Mucosa of rectum (tissue), 2 donors: ENCODE data around the gene EPB41.

ENCODE experiments used
- H3K27ac ChIP-seq, 2 donors: one replicate each; pipeline ENCODE4 v1.7.0; 2013; ENCODE audit warnings: inconsistent platforms in 2 of 2, low read depth in 2 of 2, low read length in 2 of 2
- H3K27me3 ChIP-seq, 2 donors: one replicate each; pipeline ENCODE4 v1.7.0; 2013; ENCODE audit warnings: low read length in 2 of 2; ENCODE audit not compliant: control insufficient read depth in 2 of 2, insufficient read depth in 2 of 2
- H3K36me3 ChIP-seq, 2 donors: one replicate each; pipeline ENCODE4 v1.7.0; 2013; ENCODE audit warnings: low read length in 2 of 2; ENCODE audit not compliant: control insufficient read depth in 2 of 2, insufficient read depth in 2 of 2
- H3K4me1 ChIP-seq, 2 donors: one replicate each; pipeline ENCODE4 v1.7.0; 2013; ENCODE audit warnings: low read length in 2 of 2, mild to moderate bottlenecking in 1 of 2; ENCODE audit not compliant: control insufficient read depth in 2 of 2, insufficient read depth in 2 of 2
- H3K4me3 ChIP-seq, 2 donors: one replicate each; pipeline ENCODE4 v1.7.0; 2013; ENCODE audit warnings: low read length in 2 of 2
- H3K9ac ChIP-seq, 2 donors: one replicate each; pipeline ENCODE4 v1.7.0; 2013; ENCODE audit warnings: low read length in 2 of 2, low read depth in 1 of 2, mild to moderate bottlenecking in 1 of 2
- H3K9me3 ChIP-seq, 2 donors: one replicate each; pipeline ENCODE4 v1.7.0; 2013; ENCODE audit warnings: low read length in 2 of 2; ENCODE audit not compliant: control insufficient read depth in 2 of 2
- donor health status: healthy.
- donor health status: Normal muscosa, but diverticular disease.

Gene EPB41

DNA sequence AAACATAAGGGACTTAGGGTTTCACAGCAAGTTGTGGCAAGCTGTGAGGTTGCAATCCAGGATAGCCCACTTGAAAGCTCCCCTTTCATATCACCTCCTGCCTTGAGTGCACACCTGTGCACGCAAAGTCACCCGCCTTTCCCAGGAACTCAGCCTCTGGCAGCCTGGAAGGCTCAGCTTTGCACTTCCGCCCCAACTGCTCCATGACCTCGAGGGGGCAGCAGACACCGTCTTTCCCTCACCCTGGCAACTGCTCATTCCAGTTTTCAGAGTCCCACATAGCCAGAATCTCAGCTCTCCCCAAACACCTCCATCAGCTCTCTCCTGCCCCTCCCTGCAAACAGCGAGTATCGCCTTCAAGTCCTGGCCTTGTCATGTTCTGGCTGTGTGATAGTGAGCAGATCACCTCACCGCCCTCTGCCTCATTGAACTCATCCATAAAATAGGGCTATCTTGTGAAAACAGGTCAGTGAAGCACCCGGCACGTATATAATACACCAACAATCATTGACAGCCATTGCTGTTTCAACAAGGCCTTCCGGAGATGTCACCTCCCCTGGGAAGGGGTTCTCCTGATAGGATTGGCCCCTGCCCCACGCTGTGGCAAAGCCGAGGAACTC is 32.2 kb upstream of the EPB41 start:
- Histone ChIP-seq H3K27ac (no peak overlapping the region), H3K27me3 (no peaks in the 10 kb centered on the region), H3K4me1 (peaks cover 15 to 22% of the 10 kb centered on the region in 2 donors), H3K4me3 (no peak overlapping the region), H3K9ac (peak overlapping the region in 1 of 2 donors; percentile 16), H3K9me3 (no peaks in the 10 kb centered on the region), H3K36me3 (no peaks in the 10 kb centered on the region)

DNA sequence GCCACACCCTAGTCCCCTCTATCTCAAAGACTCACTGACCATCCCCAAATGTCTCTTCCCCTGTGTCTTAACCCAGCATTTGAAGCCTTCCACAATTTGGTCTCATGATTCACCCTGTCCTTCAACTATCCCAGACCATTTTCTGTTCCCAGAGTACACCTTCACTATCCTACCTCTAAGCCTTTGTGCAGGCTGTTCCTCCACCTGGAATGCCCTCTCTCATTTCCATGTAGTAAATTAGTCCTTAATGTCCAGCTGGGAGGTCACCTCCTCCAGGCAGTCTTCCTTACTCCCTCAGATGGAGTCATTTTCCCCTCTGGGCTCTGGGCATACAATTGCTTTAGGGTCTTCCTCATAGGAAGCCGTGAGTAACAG is 31.1 kb upstream of the EPB41 start:
- Histone ChIP-seq H3K9ac (no peak overlapping the region), H3K9me3 (no peaks in the 10 kb centered on the region), H3K4me1 (peaks cover 18 to 29% of the 10 kb centered on the region in 2 donors), H3K27ac (no peak overlapping the region), H3K36me3 (no peaks in the 10 kb centered on the region), H3K4me3 (no peak overlapping the region), H3K27me3 (no peaks in the 10 kb centered on the region)

DNA sequence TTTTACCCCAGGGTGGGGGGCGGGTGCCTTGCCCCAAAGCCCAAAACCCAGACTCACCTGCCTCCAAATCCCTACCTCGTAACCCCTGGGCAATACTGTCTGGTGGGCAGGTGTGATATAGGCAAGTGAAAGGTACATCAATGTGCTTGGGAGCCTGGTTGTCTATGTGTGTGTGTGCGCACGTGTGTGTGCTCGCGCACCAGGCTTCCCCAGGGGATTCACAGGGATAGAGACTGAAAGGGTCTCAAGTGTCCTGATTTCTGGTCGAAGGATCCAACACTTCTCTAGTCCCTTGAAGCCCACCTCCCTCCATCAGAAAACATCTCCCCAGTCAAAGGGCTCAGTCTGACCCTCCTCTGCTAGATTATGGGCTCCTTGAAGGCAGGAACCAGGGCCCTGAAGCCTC is 28.9 kb upstream of the EPB41 start:
- Histone ChIP-seq H3K9me3 (no peaks in the 10 kb centered on the region), H3K9ac (peak overlapping the region in 1 of 2 donors; percentile 20), H3K4me3 (no peak overlapping the region), H3K4me1 (peaks cover 20 to 29% of the 10 kb centered on the region in 2 donors), H3K36me3 (no peaks in the 10 kb centered on the region), H3K27ac (no peak overlapping the region), H3K27me3 (no peaks in the 10 kb centered on the region)

DNA sequence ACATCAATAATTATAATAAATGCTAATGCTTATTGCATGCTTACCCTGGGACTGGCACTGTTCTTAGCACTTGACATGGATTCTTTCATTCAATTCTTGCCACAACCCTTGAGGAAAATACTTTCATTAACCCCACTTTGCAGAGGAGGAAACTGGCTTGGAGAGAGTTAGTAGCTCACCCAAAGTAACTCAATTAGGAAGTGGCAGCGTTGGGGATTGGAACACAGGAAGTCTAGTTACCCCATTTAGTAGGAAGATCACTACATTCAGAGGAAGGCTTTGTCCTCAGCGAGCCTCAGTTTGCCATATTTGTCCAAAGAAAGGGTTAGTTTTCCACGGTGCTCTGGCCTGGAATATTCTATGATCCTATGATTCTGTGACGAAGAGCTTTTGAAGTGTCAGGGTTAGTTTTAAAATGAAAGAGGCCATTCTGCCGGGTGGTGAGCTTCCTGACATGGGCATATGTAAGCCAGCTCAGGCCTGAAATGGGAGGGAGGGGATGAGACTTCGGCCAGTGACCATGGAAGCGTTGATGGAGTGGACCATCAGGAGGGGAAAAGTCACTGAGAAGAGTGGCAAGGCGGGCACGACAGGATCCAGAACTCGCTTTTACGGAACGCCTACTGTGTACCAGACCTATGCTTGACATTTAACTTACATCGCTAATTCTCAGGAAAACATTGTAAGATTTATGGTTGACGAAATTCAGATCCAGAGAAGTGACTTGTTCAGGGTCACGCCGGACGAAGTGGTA is 28.2 kb upstream of the EPB41 start:
- Histone ChIP-seq H3K27ac (peak overlapping the region in 1 of 2 donors; percentile 65), H3K9ac (peak overlapping the region; percentile 52 to 94), H3K27me3 (no peaks in the 10 kb centered on the region), H3K36me3 (no peaks in the 10 kb centered on the region), H3K4me1 (peaks cover 20 to 29% of the 10 kb centered on the region in 2 donors), H3K4me3 (peak overlapping the region; percentile 93 to 96), H3K9me3 (no peaks in the 10 kb centered on the region)

DNA sequence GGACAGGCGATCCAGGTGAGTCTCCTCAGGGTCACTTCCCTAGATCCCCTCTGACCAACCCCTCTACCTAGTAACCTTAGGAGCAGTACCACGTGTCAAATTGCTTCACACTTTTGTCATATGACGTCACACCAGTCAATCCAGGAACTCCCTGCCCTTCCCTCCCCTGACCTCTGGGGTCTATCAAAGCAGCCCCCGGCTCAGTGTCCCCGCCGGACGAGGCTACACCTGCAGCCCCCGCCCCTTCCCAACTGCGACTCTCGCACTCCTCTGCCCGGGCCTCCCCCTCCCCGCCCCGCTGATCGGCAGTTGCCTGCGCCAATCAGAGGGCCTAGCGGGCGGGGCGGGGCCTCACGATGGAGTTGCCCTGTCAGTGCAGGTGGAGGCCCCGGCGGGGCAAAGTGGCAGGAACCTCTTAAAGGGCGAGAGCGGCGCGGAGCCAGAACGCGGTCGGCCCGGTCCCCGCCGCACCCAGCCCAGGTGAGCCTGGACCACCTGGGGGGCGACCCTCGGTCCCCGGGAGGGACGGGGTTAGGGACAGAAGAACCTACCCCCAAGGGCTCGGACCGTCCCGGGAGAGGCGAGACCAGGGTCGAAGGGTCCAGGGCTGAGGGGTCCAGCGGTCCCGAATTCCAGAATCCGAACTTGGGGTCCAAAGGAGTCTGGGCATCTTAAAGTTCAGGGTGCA is 27.5 kb upstream of the EPB41 start:
- peak overlapping the region; percentile 92 to 94 for H3K9ac ChIP-seq
- no peaks in the 10 kb centered on the region for H3K27me3 ChIP-seq
- H3K36me3 ChIP-seq, result no peaks in the 10 kb centered on the region
- peak overlapping the region; percentile 65 to 70 for H3K27ac ChIP-seq
- H3K4me1 ChIP-seq, result peaks cover 20 to 29% of the 10 kb centered on the region in 2 donors
- peak overlapping the region; percentile 93 to 96 for H3K4me3 ChIP-seq
- no peaks in the 10 kb centered on the region for H3K9me3 ChIP-seq

DNA sequence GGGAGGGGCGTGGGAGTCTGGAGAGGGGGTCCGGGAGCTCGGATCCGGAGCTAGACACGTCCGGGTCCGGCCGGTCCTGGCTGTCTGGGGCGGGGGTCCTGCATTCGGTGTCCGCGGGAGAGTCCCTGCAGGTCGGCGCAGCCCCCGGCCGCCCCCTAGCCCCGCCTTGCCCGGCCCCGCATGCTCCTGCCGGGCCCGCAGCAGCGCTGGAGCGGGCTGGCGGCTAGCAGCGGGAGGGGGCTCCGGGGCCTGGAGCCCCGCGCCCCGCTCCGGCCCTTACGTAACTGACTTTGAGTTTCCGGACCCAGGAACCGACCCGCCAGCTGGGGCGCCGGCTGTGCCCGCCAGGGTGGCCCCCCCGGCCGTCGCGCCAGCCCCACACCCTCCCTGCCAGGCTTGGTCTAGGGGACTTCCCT is 26.9 kb upstream of the EPB41 start:
- no peaks in the 10 kb centered on the region for H3K36me3 ChIP-seq
- peak overlapping the region; percentile 92 to 94 for H3K9ac ChIP-seq
- H3K27ac ChIP-seq, result peak overlapping the region; percentile 65 to 70
- no peaks in the 10 kb centered on the region for H3K9me3 ChIP-seq
- peak overlapping the region; percentile 93 to 96 for H3K4me3 ChIP-seq
- H3K4me1 ChIP-seq, result peaks cover 17 to 26% of the 10 kb centered on the region in 2 donors
- no peaks in the 10 kb centered on the region for H3K27me3 ChIP-seq

DNA sequence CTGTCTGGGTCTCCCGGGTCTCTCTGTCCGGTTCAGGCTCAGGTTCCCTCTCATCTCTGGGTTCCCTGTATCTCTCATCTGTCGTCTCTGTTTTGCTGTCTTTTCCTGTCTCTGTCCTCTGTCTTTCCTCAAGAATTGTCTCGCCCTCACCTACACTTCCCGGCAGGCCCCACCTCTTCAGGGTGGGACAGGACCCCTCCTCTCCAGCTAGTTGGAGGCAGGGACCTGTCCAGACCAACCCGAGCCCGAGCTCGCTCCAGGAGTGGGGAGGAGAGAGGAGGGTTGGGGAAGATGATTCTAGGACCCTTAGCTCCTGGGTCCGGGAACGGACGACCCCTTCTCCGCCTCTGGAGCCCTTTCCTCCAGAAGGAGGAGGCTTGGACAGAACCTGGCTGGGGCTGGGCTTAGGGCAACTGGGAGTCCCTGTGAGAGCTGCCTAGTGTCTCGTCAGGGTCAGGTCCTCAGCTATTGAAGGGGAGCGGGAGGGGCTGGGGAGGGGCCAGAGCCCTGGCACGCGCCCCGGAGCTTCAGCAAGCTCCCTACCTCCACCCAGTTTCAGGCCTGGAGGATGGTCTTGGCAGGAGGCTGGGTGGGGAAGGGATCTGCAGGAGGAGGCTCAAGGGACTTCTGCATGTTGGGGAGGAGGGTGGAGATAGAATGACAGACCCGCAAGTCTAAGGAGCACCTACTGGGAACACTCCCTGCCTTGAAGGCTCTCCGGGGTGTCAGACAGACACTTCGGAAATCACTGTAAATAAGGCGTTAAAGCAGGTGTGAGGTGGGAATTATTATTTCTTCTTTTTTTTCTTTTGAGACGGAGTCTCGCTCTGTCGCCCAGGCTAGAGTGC is 26.3 kb upstream of the EPB41 start:
- no peaks in the 10 kb centered on the region for H3K27me3 ChIP-seq
- peak overlapping the region; percentile 92 to 94 for H3K9ac ChIP-seq
- H3K36me3 ChIP-seq, result no peaks in the 10 kb centered on the region
- no peaks in the 10 kb centered on the region for H3K9me3 ChIP-seq
- H3K4me3 ChIP-seq, result peak overlapping the region; percentile 93 to 96
- peaks cover 17 to 26% of the 10 kb centered on the region in 2 donors for H3K4me1 ChIP-seq
- no peak overlapping the region for H3K27ac ChIP-seq

DNA sequence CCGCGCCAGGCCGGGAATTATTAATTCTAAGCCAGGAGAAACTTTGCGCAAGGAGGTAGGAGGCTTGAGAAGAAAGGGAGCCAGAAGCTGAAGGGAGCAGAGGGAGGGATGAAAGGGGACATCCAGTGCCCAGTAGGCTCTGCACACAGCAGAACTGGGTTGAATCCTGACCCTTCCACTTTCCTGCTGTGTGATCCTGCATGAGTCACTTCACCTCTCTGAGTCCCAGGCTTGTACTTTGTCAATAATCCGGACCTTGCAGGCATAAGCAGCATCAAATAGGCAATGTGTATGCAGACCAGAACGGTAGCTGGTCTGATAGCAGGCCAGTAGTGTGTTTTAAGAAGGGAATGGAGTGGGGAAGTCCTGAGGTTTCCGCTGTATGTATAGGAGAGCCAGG is 25.5 kb upstream of the EPB41 start:
- peaks cover 17 to 26% of the 10 kb centered on the region in 2 donors for H3K4me1 ChIP-seq
- no peaks in the 10 kb centered on the region for H3K9me3 ChIP-seq
- no peak overlapping the region for H3K27ac ChIP-seq
- no peaks in the 10 kb centered on the region for H3K27me3 ChIP-seq
- H3K4me3 ChIP-seq, result no peak overlapping the region
- no peaks in the 10 kb centered on the region for H3K36me3 ChIP-seq
- no peak overlapping the region for H3K9ac ChIP-seq

DNA sequence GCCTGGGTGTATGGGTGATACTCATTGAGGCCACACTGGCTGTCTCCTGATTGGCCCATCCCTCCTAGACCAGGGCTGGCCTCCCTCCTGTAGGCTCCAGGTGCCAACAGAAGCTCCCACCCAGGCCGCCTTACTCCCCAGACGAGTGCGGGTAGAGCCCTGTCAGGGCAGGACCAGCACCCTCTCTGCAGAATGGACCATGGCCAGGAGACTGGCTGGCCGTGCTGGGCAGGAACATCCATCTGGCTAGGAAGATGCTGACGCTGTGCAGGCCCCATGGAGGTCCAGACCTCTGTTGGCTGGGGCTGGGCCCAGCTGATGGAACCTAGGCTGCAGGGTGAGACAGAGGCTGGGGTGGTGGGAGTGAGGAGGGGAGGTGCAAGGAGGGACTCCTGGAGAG is 25.0 kb upstream of the EPB41 start:
- no peaks in the 10 kb centered on the region for H3K9me3 ChIP-seq
- no peak overlapping the region for H3K27ac ChIP-seq
- H3K4me1 ChIP-seq, result peaks cover 17 to 26% of the 10 kb centered on the region in 2 donors

More for the DNA sequence above, 25.0 kb upstream of the EPB41 start:
- H3K4me3 ChIP-seq, result no peak overlapping the region
- no peak overlapping the region for H3K9ac ChIP-seq
- H3K36me3 ChIP-seq, result no peaks in the 10 kb centered on the region
- H3K27me3 ChIP-seq, result no peaks in the 10 kb centered on the region
